GM12878 (cell line): Measurements from ENCODE around the gene CCDC181. TPM values are rescaled to one million over a fixed set of nuclear protein-coding genes. Genes with fewer than 3 reads are reported as not detected.

Source experiments
- ATAC-seq: fragments of 200-7000 bp; cut with Tn5 transposase; 3 replicates; pipeline ENCODE4 v1.9.1; 2020; ENCODE audit warnings: mild to moderate bottlenecking, moderate library complexity
- BruUV-seq: library from RNA; stranded (reverse); fragments of 400-500 nt; replicated peaks from 2 replicates; lab custom pipeline; 2021; lab: Mats Ljungman, UMichigan
- CTCF ChIA-PET: fragments of 300-600 bp; sonication (Branson Sonifier 250); formaldehyde crosslinking; extraction: SDS; loops from one replicate; lab custom pipeline; 2021; ENCODE audit warnings: inconsistent platforms; lab: Yijun Ruan, JAX
- POLR2A ChIA-PET: fragments of 350-600 bp; formaldehyde crosslinking; extraction: SDS; loops from one replicate; lab custom pipeline; 2021; ENCODE audit warnings: inconsistent platforms; lab: Charles Lee
- RAD21 ChIA-PET: fragments of 300-600 bp; sonication (Branson Sonifier 250); formaldehyde crosslinking; loops from one replicate; lab custom pipeline; 2023; ENCODE audit warnings: antibody characterized with exemption; ENCODE audit not compliant: unreplicated experiment; lab: Charles Lee
- SMC1A ChIA-PET: fragments of 300-600 bp; sonication (Branson Sonifier 250); formaldehyde crosslinking; loops from one replicate; lab custom pipeline; 2023; ENCODE audit not compliant: unreplicated experiment, uncharacterized antibody; lab: Charles Lee
- DNase-seq: peaks from one replicate; pipeline ENCODE4 v3.0.0-alpha.2; 2011; ENCODE audit warnings: low read depth, low spot score
- FAIRE-seq: peaks from 3 replicates; lab custom pipeline; 2011; peaks lifted over from hg19 to GRCh38; lab: Jason Lieb, UNC
- H2AFZ ChIP-seq: 2 replicates; pipeline ENCODE4 v1.6.0; 2011; ENCODE audit warnings: low read depth, low read length, control low read depth; ENCODE audit not compliant: control insufficient read depth
- H3K27ac ChIP-seq: 2 replicates; pipeline ENCODE4 v1.5.1; 2011; ENCODE audit warnings: control low read depth; ENCODE audit not compliant: control insufficient read depth, insufficient read depth
- H3K27me3 ChIP-seq, 2 experiments: replicated peaks in 1 of 2; 2 replicates each; pipeline versions ENCODE4 v1.6.0 to v1.6.1; 2011; ENCODE audit warnings: low read length in 1 of 2; ENCODE audit not compliant: control insufficient read depth in 2 of 2, insufficient read depth in 2 of 2
- H3K36me3 ChIP-seq, 2 experiments: 2 replicates each; pipeline ENCODE4 v1.5.1; 2011; ENCODE audit warnings: low read length in 1 of 2; ENCODE audit not compliant: control insufficient read depth in 2 of 2, insufficient read depth in 2 of 2
- H3K4me1 ChIP-seq: 2 replicates; pipeline ENCODE4 v1.6.1; 2011; ENCODE audit warnings: mild to moderate bottlenecking, low read length, moderate library complexity, mixed read lengths; ENCODE audit not compliant: control insufficient read depth, insufficient read depth
- H3K4me2 ChIP-seq: 2 replicates; pipeline ENCODE4 v1.6.0; 2011; ENCODE audit warnings: control low read depth; ENCODE audit not compliant: control insufficient read depth, insufficient read depth
- H3K4me3 ChIP-seq: fragments of 200-600 bp; sonication (generic); 2 replicates; pipeline ENCODE4 v1.5.1; 2016
- H3K79me2 ChIP-seq: 2 replicates; pipeline ENCODE4 v1.6.0; 2011; ENCODE audit warnings: low read length; ENCODE audit not compliant: control insufficient read depth, insufficient read depth
- H3K9ac ChIP-seq: 2 replicates; pipeline ENCODE4 v1.8.0; 2011; ENCODE audit warnings: low read length, control low read depth, mixed read lengths; ENCODE audit not compliant: control insufficient read depth, insufficient read depth
- H3K9me3 ChIP-seq: replicated peaks from 3 replicates; pipeline ENCODE4 v1.5.1; 2011; ENCODE audit warnings: mild to moderate bottlenecking, low read length; ENCODE audit not compliant: control insufficient read depth, insufficient read depth
- H4K20me1 ChIP-seq: 2 replicates; pipeline ENCODE4 v1.6.0; 2011; ENCODE audit not compliant: control insufficient read depth, insufficient read depth
- CREB1 ChIP-seq: IDR thresholded peaks from 2 replicates; pipeline ENCODE4 v1.6.1; 2012; ENCODE audit warnings: low read depth, mild to moderate bottlenecking, inconsistent platforms
- IRF4 ChIP-seq: IDR thresholded peaks from 2 replicates; pipeline ENCODE4 v1.6.1; 2011; ENCODE audit warnings: low read depth, low read length
- STAT1 ChIP-seq: fragments of 450-650 bp; conservative IDR thresholded peaks from 2 replicates; pipeline ENCODE4 v1.6.1; 2014; ENCODE audit warnings: antibody characterized with exemption, mild to moderate bottlenecking
- WGBS: methylation state at CpG from one replicate; pipeline ENCODE4 v1.1.6; 2016; ENCODE audit warnings: low lambda C conversion rate; ENCODE audit not compliant: insufficient replicate concordance, insufficient coverage; ENCODE audit errors: missing lambda C conversion rate; 5-methylcytosine and 5-hydroxymethylcytosine counted together
- in situ Hi-C: fragments of 300-500 bp; cut with MboI; formaldehyde crosslinking; loops from 9 replicates; pipeline ENCODE4 v1.14.3; 2018; ENCODE audit warnings: mixed read lengths
- intact Hi-C: fragments of 100-400 bp; cut with micrococcal nuclease; formaldehyde crosslinking; loops from one replicate; pipeline ENCODE4 v1.14.2; 2022; ENCODE audit not compliant: unreplicated experiment
- polyA plus RNA-seq, 11 experiments: library from polyadenylated mRNA; depleted of rRNA in 4 of 11; unstranded in 6 of 11; stranded (reverse) in 5 of 11; fragments of >200 nt; fragmentation: Nextera tagmentation in 4 of 11; fragmentation: Illumina TruSeq in 1 of 11; extraction: Ambion mirVana in 4 of 11; extraction: Trizol in 1 of 11; gene quantifications; 1 replicate in 1 of 11; 2 replicates in 10 of 11; pipeline versions ENCODE4 v1.2.1 to v1.2.3, GENCODE V29; 2011 to 2016; ENCODE audit warnings: inconsistent platforms in 2 of 11, missing spikeins in 2 of 11, low read depth in 1 of 11
- total RNA-seq, 4 experiments: library from RNA; depleted of rRNA in 3 of 4; stranded (reverse); fragments of >200 nt in 3 of 4; fragmentation: Illumina TruSeq in 1 of 4; extraction: Trizol in 1 of 4; gene quantifications; 2 replicates each; pipeline versions ENCODE4 v1.2.1 to v1.2.3, GENCODE V29; 2013 to 2021
- TF ChIP-seq, protein P1 (sequence below): fragments of 450-650 bp; IDR thresholded peaks from 2 replicates; pipeline ENCODE4 v1.6.1; 2017; ENCODE audit warnings: mild to moderate bottlenecking, moderate library complexity
- TF ChIP-seq, protein P2 (sequence below): fragments of 450-650 bp; formaldehyde crosslinking; IDR thresholded peaks from 2 replicates; pipeline ENCODE4 v1.5.0; 2022; ENCODE audit warnings: mild to moderate bottlenecking, missing genetic modification characterization

CCDC181 gene
- total and polyA plus RNA-seq, 10 of the 15 experiments (the other 5 are each of a cell fraction or from before 2014, with no cell fraction given) = not detected

DNA sequence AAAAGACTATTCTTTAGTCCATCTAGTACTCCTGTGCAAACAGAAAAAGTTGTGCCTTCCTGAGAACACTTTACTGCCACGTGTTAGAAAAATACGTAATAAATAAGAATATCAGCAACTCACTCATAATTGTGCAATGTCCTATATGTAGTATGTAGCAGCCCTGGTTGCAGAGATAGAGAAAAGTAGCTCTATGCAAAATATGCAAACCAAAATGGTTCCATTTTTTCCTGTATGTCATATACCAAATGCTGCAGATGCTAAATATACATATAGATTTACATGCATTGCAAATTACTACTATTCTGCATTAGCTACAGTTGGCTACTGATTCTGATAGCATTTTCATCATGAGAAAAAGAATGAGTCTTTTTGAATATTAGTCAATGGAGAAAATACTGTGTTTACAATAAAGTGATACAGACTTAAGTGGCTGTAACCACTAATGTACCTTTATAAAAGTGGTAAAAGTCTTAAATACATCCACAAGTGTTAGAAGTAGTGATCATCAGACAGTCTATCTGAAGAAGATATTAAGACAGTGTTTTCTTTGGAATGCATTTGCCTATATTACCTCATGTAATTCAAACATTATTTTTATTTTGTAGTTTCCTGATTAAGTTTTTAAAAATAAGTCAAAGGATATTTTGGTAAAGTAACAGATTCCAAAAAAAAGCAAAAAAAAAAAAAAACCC, 79.4 kb downstream of the CCDC181 start:
- Histone ChIP-seq H3K27ac (no peak overlapping the region), H3K4me2 (no peak overlapping the region), H4K20me1 (no peaks in the 10 kb centered on the region), H3K27me3 (no peaks in the 10 kb centered on the region), H2AFZ (no peak overlapping the region), H3K36me3 (no peaks in the 10 kb centered on the region), H3K4me3 (no peak overlapping the region), H3K9ac (no peak overlapping the region), H3K9me3 (no peaks in the 10 kb centered on the region; the same call in 2 of the 3 replicates), H3K79me2 (no peaks in the 10 kb centered on the region), H3K4me1 (no peaks in the 10 kb centered on the region)
- no peak for ATAC-seq
- no TSS peak for BruUV-seq
- ChIA-PET RAD21 (interaction anchor here (0.6 to 6.2 kb wide), 46 partner anchors 10 to 1113 kb away, joined by 3 to 135 read pairs (median 4); partner anchors contain the start of genes BLZF1 and NME7), SMC1A (interaction anchor here (0.5 to 8.3 kb wide), 55 partner anchors 8 to 1007 kb away, joined by 3 to 172 read pairs (median 4); partner anchors contain the start of genes BLZF1 and NME7), POLR2A (interaction anchor here (0.6 kb wide), 3 partner anchors 107 to 292 kb away, joined by 3 to 6 read pairs (median 3); no protein-coding TSS in a partner anchor), CTCF (interaction anchor here (0.6 to 9.3 kb wide), 76 partner anchors 9 to 1288 kb away, joined by 3 to 240 read pairs (median 5); partner anchors contain the start of genes BLZF1 and NME7)
- TF ChIP-seq STAT1 = no peak
- no peak for FAIRE-seq
- intact Hi-C loops = loop anchor here (1.0 to 5.0 kb wide), 4 partner anchors 711 to 1006 kb away; no protein-coding TSS in a partner anchor
- no peak for DNase-seq
- 61% methylated on average over 2 of the region's 2 CpGs for WGBS
- in situ Hi-C loops = loop anchor here (10.0 kb wide), 1 partner anchor 913 kb away; no protein-coding TSS in a partner anchor

DNA sequence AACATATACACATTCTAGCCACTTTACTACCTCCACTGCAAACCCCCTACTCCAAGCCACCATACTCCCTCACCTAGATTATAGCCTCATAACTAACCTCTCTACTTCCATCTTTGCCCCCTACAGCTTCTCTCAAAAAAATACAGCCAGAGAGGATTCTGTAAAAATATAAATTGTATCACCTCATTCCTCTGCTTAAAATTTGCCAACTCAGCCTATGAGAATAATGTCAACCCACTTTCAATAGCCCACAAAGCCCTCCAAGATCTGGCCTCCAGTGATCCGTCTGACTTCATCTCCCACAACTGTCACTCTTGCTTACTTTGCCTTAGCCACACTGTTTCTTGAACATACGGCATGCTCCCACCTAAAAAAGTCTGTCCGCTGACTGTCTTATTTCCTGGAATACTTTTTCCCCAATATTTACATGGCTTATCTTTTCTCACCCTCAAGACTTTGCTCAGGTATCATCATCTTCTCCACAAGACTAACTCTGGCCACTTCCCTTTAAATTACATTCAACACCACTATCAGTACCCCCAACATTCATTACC, 81.2 kb downstream of the CCDC181 start:
- in situ Hi-C loops = loop anchor here (10.0 kb wide), 1 partner anchor 911 kb away; no protein-coding TSS in a partner anchor
- CTCF ChIA-PET = interaction anchor here (0.7 to 9.3 kb wide), 15 partner anchors 12 to 1004 kb away, joined by 3 to 240 read pairs (median 6); no protein-coding TSS in a partner anchor
- Histone ChIP-seq H3K4me1 (no peaks in the 10 kb centered on the region), H3K4me2 (no peak overlapping the region), H3K79me2 (no peaks in the 10 kb centered on the region), H3K9ac (no peak overlapping the region), H4K20me1 (no peaks in the 10 kb centered on the region), H3K27ac (no peak overlapping the region), H2AFZ (no peak overlapping the region), H3K9me3 (peaks cover 2% of the 10 kb centered on the region; the same call in 1 of the 3 replicates), H3K27me3 (no peaks in the 10 kb centered on the region), H3K4me3 (no peak overlapping the region), H3K36me3 (no peaks in the 10 kb centered on the region)
- POLR2A ChIA-PET = no interaction called here
- DNase-seq = no peak
- BruUV-seq = no TSS peak
- ATAC-seq = no peak
- intact Hi-C loops = loop anchor here (5.0 kb wide), 1 partner anchor 909 kb away; no protein-coding TSS in a partner anchor
- RAD21 ChIA-PET = interaction anchor here (1.7 to 6.2 kb wide), 7 partner anchors 237 to 1004 kb away, joined by 10 to 135 read pairs (median 35); no protein-coding TSS in a partner anchor
- FAIRE-seq = no peak
- 78% methylated on average over 3 of the region's 3 CpGs for WGBS
- SMC1A ChIA-PET = interaction anchor here (0.9 to 8.3 kb wide), 10 partner anchors 236 to 1006 kb away, joined by 3 to 172 read pairs (median 20); no protein-coding TSS in a partner anchor
- TF ChIP-seq IRF4 (no peak), CREB1 (no peak)
- TF ChIP-seq, protein P1, sequence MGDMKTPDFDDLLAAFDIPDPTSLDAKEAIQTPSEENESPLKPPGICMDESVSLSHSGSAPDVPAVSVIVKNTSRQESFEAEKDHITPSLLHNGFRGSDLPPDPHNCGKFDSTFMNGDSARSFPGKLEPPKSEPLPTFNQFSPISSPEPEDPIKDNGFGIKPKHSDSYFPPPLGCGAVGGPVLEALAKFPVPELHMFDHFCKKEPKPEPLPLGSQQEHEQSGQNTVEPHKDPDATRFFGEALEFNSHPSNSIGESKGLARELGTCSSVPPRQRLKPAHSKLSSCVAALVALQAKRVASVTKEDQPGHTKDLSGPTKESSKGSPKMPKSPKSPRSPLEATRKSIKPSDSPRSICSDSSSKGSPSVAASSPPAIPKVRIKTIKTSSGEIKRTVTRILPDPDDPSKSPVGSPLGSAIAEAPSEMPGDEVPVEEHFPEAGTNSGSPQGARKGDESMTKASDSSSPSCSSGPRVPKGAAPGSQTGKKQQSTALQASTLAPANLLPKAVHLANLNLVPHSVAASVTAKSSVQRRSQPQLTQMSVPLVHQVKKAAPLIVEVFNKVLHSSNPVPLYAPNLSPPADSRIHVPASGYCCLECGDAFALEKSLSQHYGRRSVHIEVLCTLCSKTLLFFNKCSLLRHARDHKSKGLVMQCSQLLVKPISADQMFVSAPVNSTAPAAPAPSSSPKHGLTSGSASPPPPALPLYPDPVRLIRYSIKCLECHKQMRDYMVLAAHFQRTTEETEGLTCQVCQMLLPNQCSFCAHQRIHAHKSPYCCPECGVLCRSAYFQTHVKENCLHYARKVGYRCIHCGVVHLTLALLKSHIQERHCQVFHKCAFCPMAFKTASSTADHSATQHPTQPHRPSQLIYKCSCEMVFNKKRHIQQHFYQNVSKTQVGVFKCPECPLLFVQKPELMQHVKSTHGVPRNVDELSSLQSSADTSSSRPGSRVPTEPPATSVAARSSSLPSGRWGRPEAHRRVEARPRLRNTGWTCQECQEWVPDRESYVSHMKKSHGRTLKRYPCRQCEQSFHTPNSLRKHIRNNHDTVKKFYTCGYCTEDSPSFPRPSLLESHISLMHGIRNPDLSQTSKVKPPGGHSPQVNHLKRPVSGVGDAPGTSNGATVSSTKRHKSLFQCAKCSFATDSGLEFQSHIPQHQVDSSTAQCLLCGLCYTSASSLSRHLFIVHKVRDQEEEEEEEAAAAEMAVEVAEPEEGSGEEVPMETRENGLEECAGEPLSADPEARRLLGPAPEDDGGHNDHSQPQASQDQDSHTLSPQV = no peak
- TF ChIP-seq, protein P2, sequence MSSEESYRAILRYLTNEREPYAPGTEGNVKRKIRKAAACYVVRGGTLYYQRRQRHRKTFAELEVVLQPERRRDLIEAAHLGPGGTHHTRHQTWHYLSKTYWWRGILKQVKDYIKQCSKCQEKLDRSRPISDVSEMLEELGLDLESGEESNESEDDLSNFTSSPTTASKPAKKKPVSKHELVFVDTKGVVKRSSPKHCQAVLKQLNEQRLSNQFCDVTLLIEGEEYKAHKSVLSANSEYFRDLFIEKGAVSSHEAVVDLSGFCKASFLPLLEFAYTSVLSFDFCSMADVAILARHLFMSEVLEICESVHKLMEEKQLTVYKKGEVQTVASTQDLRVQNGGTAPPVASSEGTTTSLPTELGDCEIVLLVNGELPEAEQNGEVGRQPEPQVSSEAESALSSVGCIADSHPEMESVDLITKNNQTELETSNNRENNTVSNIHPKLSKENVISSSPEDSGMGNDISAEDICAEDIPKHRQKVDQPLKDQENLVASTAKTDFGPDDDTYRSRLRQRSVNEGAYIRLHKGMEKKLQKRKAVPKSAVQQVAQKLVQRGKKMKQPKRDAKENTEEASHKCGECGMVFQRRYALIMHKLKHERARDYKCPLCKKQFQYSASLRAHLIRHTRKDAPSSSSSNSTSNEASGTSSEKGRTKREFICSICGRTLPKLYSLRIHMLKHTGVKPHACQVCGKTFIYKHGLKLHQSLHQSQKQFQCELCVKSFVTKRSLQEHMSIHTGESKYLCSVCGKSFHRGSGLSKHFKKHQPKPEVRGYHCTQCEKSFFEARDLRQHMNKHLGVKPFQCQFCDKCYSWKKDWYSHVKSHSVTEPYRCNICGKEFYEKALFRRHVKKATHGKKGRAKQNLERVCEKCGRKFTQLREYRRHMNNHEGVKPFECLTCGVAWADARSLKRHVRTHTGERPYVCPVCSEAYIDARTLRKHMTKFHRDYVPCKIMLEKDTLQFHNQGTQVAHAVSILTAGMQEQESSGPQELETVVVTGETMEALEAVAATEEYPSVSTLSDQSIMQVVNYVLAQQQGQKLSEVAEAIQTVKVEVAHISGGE (CRISPR knock-in tag) = no peak
